K562 (cell line): ENCODE results near the gene MRPL57. TPM values are rescaled to one million over a fixed set of nuclear protein-coding genes. Genes with fewer than 3 reads are reported as not detected.

Source experiments
- ATAC-seq: fragments of 200-7000 bp; cut with Tn5 transposase; 3 replicates; pipeline ENCODE4 v1.9.1; 2020; ENCODE audit warnings: moderate library complexity
- BruUV-seq: library from RNA; stranded (reverse); fragments of 400-500 nt; replicated peaks from 2 replicates; lab custom pipeline; 2021; lab: Mats Ljungman, UMichigan
- CTCF ChIA-PET: fragments of 300-600 bp; formaldehyde crosslinking; extraction: SDS; loops from one replicate; lab custom pipeline; 2021; ENCODE audit warnings: low intra/inter-chr PET ratio; lab: Yijun Ruan, JAX
- POLR2A ChIA-PET: fragments of 300-600, 350-650 bp; sonication (Branson Sonifier 250); formaldehyde crosslinking; extraction: SDS; loops from one replicate; lab custom pipeline; 2021; ENCODE audit warnings: antibody characterized with exemption, inconsistent platforms; lab: Yijun Ruan, JAX
- DNase-seq, 4 experiments: peaks; one replicate each; pipeline versions ENCODE4 v3.0.0 to v3.0.0-alpha.2; 2011 to 2018; ENCODE audit warnings: low spot score in 3 of 4, mixed read lengths in 3 of 4; ENCODE audit errors: extremely low read depth in 1 of 4
- FAIRE-seq: peaks from 2 replicates; lab custom pipeline; 2011; peaks lifted over from hg19 to GRCh38; lab: Jason Lieb, UNC
- H2AFZ ChIP-seq: 2 replicates; pipeline ENCODE4 v1.6.0; 2011; ENCODE audit warnings: low read depth, low read length, control low read depth, inconsistent platforms
- H3K27ac ChIP-seq: fragments of 200-600 bp; 3 replicates; pipeline ENCODE4 v1.8.0; 2011; ENCODE audit warnings: low read depth, mild to moderate bottlenecking, control low read depth, inconsistent platforms, low read length, moderate library complexity, mixed read lengths; ENCODE audit errors: extremely low read depth
- H3K27me3 ChIP-seq, 2 experiments: fragments of 300-600 bp in 1 of 2; 2 replicates in 1 of 2; 3 replicates in 1 of 2; pipeline versions ENCODE4 v1.6.0 to v1.8.0; 2011; ENCODE audit warnings: inconsistent platforms in 2 of 2, low read length in 2 of 2, mild to moderate bottlenecking in 1 of 2, mixed read lengths in 1 of 2, moderate library complexity in 1 of 2; ENCODE audit not compliant: control insufficient read depth in 2 of 2, insufficient read depth in 2 of 2
- H3K36me3 ChIP-seq: fragments of 300-600 bp; 3 replicates; pipeline ENCODE4 v1.8.0; 2011; ENCODE audit warnings: mild to moderate bottlenecking, low read length, inconsistent platforms; ENCODE audit not compliant: control insufficient read depth, insufficient read depth
- H3K4me1 ChIP-seq, 2 experiments: fragments of 200-600 bp in 1 of 2; replicated peaks in 1 of 2; 2 replicates in 1 of 2; 3 replicates in 1 of 2; pipeline versions ENCODE4 v1.5.1 to v1.8.0; 2011; ENCODE audit warnings: inconsistent platforms in 2 of 2, low read length in 2 of 2, mild to moderate bottlenecking in 1 of 2, mixed read lengths in 1 of 2, moderate library complexity in 1 of 2; ENCODE audit not compliant: control insufficient read depth in 2 of 2, insufficient read depth in 2 of 2
- H3K4me2 ChIP-seq: 2 replicates; pipeline ENCODE4 v1.6.1; 2011; ENCODE audit warnings: low read length, control low read depth, inconsistent platforms, mixed read lengths; ENCODE audit not compliant: insufficient read depth
- H3K4me3 ChIP-seq: fragments of 200-600 bp; sonication (generic), shearing (Covaris generic); 2 replicates; pipeline ENCODE4 v1.5.1; 2016; ENCODE audit warnings: control low read depth, inconsistent platforms
- H3K79me2 ChIP-seq: fragments of 200-600 bp; 3 replicates; pipeline ENCODE4 v1.8.0; 2011; ENCODE audit warnings: low read length, inconsistent platforms; ENCODE audit not compliant: control insufficient read depth, insufficient read depth
- H3K9ac ChIP-seq, 2 experiments: 2 replicates each; pipeline versions ENCODE4 v1.6.0 to v1.6.1; 2011; ENCODE audit warnings: low read depth in 2 of 2, low read length in 2 of 2, control low read depth in 1 of 2, inconsistent platforms in 1 of 2, mild to moderate bottlenecking in 1 of 2, mixed read lengths in 1 of 2; ENCODE audit not compliant: insufficient read depth in 1 of 2
- H3K9me1 ChIP-seq: one replicate; pipeline ENCODE4 v1.6.0; 2011; ENCODE audit warnings: inconsistent platforms, mild to moderate bottlenecking, low read length, moderate library complexity; ENCODE audit not compliant: control insufficient read depth, insufficient read depth
- H3K9me3 ChIP-seq: replicated peaks from 2 replicates; pipeline ENCODE4 v1.5.1; 2011; ENCODE audit warnings: low read depth, low read length, inconsistent platforms; ENCODE audit not compliant: control insufficient read depth, insufficient read depth
- H4K20me1 ChIP-seq: replicated peaks from 2 replicates; pipeline ENCODE4 v1.6.1; 2011; ENCODE audit warnings: low read length, inconsistent platforms, mixed read lengths; ENCODE audit not compliant: control insufficient read depth, insufficient read depth
- BDP1 ChIP-seq: IDR thresholded peaks from 3 replicates; pipeline ENCODE4 v1.6.1; 2011; ENCODE audit not compliant: insufficient read length, insufficient read depth
- EHMT2 ChIP-seq: fragments of 450-650 bp; IDR thresholded peaks from 2 replicates; pipeline ENCODE4 v1.6.1; 2018; ENCODE audit warnings: antibody characterized with exemption
- HDAC8 ChIP-seq: fragments of 450-650 bp; IDR thresholded peaks from 2 replicates; pipeline ENCODE4 v1.6.1; 2016; ENCODE audit warnings: mild to moderate bottlenecking, missing genetic modification characterization, moderate library complexity, missing compliant biosample characterization
- MCM5 ChIP-seq: fragments of 450-650 bp; IDR thresholded peaks from 2 replicates; pipeline ENCODE4 v1.6.1; 2016; ENCODE audit warnings: low read depth
- PHF20 ChIP-seq: fragments of 450-650 bp; IDR thresholded peaks from 2 replicates; pipeline ENCODE4 v1.6.1; 2018; ENCODE audit not compliant: partially characterized antibody
- PRPF4 ChIP-seq: fragments of 200-400 bp; formaldehyde crosslinking; IDR thresholded peaks from one replicate; pipeline ENCODE4 v1.6.1; 2017; ENCODE audit warnings: low read length, low read depth, mild to moderate bottlenecking; ENCODE audit not compliant: insufficient read depth, poor library complexity, severe bottlenecking
- RAD51 ChIP-seq: fragments of 450-650 bp; IDR thresholded peaks from 2 replicates; pipeline ENCODE4 v1.7.1; 2016; ENCODE audit warnings: low read depth, mild to moderate bottlenecking, borderline replicate concordance
- RBFOX2 ChIP-seq: fragments of 200-400 bp; formaldehyde crosslinking; IDR thresholded peaks from 2 replicates; pipeline ENCODE4 v1.6.1; 2017; ENCODE audit warnings: low read depth, mild to moderate bottlenecking, low read length, moderate library complexity
- RHOXF2B ChIP-seq: fragments of 250-450 bp; sonication (Bioruptor Pico); conservative IDR thresholded peaks from 2 replicates; pipeline ENCODE4 v1.5.1; 2021
- TAF7 ChIP-seq: fragments of 450-650 bp; IDR thresholded peaks from 2 replicates; pipeline ENCODE4 v1.6.1; 2016; ENCODE audit warnings: missing genetic modification characterization, missing compliant biosample characterization
- TGIF2 ChIP-seq: sonication (generic); formaldehyde crosslinking; IDR thresholded peaks from 2 replicates; pipeline ENCODE4 v1.8.1; 2022; ENCODE audit warnings: mild to moderate bottlenecking, missing genetic modification reagents, moderate library complexity
- XRCC3 ChIP-seq: fragments of 450-650 bp; IDR thresholded peaks from 2 replicates; pipeline ENCODE4 v1.6.1; 2017; ENCODE audit warnings: mild to moderate bottlenecking, moderate library complexity
- ZNF197 ChIP-seq: fragments of 200-800 bp; sonication (Bioruptor generic); IDR thresholded peaks from 2 replicates; pipeline ENCODE4 v1.6.1; 2016; ENCODE audit warnings: low read depth, missing genetic modification characterization, missing compliant biosample characterization
- ZNF253 ChIP-seq: fragments of 250-450 bp; sonication (Bioruptor Pico); conservative IDR thresholded peaks from 2 replicates; pipeline ENCODE4 v1.6.1; 2021; ENCODE audit warnings: mild to moderate bottlenecking
- ZNF3 ChIP-seq: fragments of 250-450 bp; sonication (Bioruptor Pico); IDR thresholded peaks from 2 replicates; pipeline ENCODE4 v1.5.0; 2021; ENCODE audit warnings: mild to moderate bottlenecking, moderate library complexity
- ZNF696 ChIP-seq: fragments of 250-450 bp; sonication (Bioruptor Pico); conservative IDR thresholded peaks from 2 replicates; pipeline ENCODE4 v1.4.0; 2020; ENCODE audit warnings: mild to moderate bottlenecking, moderate library complexity
- WGBS: fragments of 100-300 bp; shearing (Covaris generic); methylation state at CpG from one replicate; pipeline ENCODE4 v1.1.6; 2016; ENCODE audit warnings: low coverage, mixed read lengths; ENCODE audit not compliant: insufficient coverage; ENCODE audit errors: missing lambda C conversion rate; 5-methylcytosine and 5-hydroxymethylcytosine counted together
- in situ Hi-C: fragments of 300-500 bp; cut with MboI; formaldehyde crosslinking; loops from 4 replicates; pipeline ENCODE4 v1.15.0; 2018; ENCODE audit warnings: inconsistent platforms, mixed read lengths
- intact Hi-C: fragments of 100-400 bp; cut with micrococcal nuclease; formaldehyde crosslinking; loops from 2 replicates; pipeline ENCODE4 v1.14.2; 2022
- polyA plus RNA-seq, 8 experiments: library from polyadenylated mRNA; depleted of rRNA in 4 of 8; stranded (reverse) in 5 of 8; unstranded in 3 of 8; fragments of >200 nt; fragmentation: Nextera tagmentation in 2 of 8; fragmentation: Illumina TruSeq in 1 of 8; extraction: Ambion mirVana in 2 of 8; extraction: Trizol in 1 of 8; gene quantifications; 2 replicates each; pipeline versions ENCODE4 v1.2.1 to v1.2.3, GENCODE V29; 2011 to 2014; ENCODE audit warnings: inconsistent platforms in 1 of 8, missing spikeins in 1 of 8
- total RNA-seq, 7 experiments: library from RNA; depleted of rRNA in 6 of 7; stranded (reverse); fragments of >200 nt in 6 of 7; fragmentation: Illumina TruSeq in 2 of 7; extraction: Trizol in 2 of 7; gene quantifications; 2 replicates each; pipeline versions ENCODE4 v1.2.1 to v1.2.3, GENCODE V29; 2011 to 2021; ENCODE audit warnings: low replicate concordance in 1 of 7
- TF ChIP-seq, protein P1 (sequence below): fragments of 200-800 bp; sonication (Bioruptor generic); IDR thresholded peaks from 2 replicates; pipeline ENCODE4 v1.6.1; 2016; ENCODE audit warnings: missing genetic modification characterization, missing compliant biosample characterization

MRPL57 gene
- total and polyA plus RNA-seq, 9 of the 15 experiments (the other 6 are each of a cell fraction or from before 2014, with no cell fraction given): 6.5 to 40.4 (median 15.7) TPM

- H3K9me1 ChIP-seq: no peaks in the 10 kb centered on the region
- ATAC-seq: no peak
- TF ChIP-seq ZNF197 (CRISPR knock-in tag): no peak
- TF ChIP-seq RBFOX2: no peak
- no peak for TF ChIP-seq TGIF2 (CRISPR knock-in tag)
- TF ChIP-seq PHF20: no peak
- no peak for TF ChIP-seq ZNF696
- no peak for TF ChIP-seq PRPF4
- TF ChIP-seq TAF7 (tag): no peak
- TF ChIP-seq HDAC8 (tag): no peak
- TF ChIP-seq, protein P1, sequence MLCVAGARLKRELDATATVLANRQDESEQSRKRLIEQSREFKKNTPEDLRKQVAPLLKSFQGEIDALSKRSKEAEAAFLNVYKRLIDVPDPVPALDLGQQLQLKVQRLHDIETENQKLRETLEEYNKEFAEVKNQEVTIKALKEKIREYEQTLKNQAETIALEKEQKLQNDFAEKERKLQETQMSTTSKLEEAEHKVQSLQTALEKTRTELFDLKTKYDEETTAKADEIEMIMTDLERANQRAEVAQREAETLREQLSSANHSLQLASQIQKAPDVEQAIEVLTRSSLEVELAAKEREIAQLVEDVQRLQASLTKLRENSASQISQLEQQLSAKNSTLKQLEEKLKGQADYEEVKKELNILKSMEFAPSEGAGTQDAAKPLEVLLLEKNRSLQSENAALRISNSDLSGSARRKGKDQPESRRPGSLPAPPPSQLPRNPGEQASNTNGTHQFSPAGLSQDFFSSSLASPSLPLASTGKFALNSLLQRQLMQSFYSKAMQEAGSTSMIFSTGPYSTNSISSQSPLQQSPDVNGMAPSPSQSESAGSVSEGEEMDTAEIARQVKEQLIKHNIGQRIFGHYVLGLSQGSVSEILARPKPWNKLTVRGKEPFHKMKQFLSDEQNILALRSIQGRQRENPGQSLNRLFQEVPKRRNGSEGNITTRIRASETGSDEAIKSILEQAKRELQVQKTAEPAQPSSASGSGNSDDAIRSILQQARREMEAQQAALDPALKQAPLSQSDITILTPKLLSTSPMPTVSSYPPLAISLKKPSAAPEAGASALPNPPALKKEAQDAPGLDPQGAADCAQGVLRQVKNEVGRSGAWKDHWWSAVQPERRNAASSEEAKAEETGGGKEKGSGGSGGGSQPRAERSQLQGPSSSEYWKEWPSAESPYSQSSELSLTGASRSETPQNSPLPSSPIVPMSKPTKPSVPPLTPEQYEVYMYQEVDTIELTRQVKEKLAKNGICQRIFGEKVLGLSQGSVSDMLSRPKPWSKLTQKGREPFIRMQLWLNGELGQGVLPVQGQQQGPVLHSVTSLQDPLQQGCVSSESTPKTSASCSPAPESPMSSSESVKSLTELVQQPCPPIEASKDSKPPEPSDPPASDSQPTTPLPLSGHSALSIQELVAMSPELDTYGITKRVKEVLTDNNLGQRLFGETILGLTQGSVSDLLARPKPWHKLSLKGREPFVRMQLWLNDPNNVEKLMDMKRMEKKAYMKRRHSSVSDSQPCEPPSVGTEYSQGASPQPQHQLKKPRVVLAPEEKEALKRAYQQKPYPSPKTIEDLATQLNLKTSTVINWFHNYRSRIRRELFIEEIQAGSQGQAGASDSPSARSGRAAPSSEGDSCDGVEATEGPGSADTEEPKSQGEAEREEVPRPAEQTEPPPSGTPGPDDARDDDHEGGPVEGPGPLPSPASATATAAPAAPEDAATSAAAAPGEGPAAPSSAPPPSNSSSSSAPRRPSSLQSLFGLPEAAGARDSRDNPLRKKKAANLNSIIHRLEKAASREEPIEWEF: no peak
- no peak for TF ChIP-seq ZNF253
- no peak for TF ChIP-seq ZNF3 (CRISPR knock-in tag)
- no peak for TF ChIP-seq MCM5
- no peak for TF ChIP-seq EHMT2
- TF ChIP-seq RAD51: no peak
- no peak for TF ChIP-seq BDP1
- TF ChIP-seq RHOXF2B (CRISPR knock-in tag): no peak
- TF ChIP-seq XRCC3: no peak
- TF ChIP-seq, all 486 proteins: peak for 0
- no TSS peak for BruUV-seq
- Histone ChIP-seq H3K9ac (no peak overlapping the region), H3K4me1 (peaks cover 4 to 8% of the 10 kb centered on the region in 2 experiments; a peak in 2 of 5 replicates), H4K20me1 (no peaks in the 10 kb centered on the region), H3K27ac (no peak overlapping the region), H3K4me3 (no peak overlapping the region), H3K9me3 (no peaks in the 10 kb centered on the region), H3K79me2 (peaks cover 16% of the 10 kb centered on the region), H3K4me2 (no peak overlapping the region), H3K36me3 (peaks cover 4% of the 10 kb centered on the region; the same call in 2 of the 3 replicates), H2AFZ (no peak overlapping the region), H3K27me3 (no peaks in the 10 kb centered on the region)
- POLR2A ChIA-PET: no interaction called here
- WGBS: 61% methylated on average over 2 of the region's 2 CpGs
- no peak for FAIRE-seq
- in situ Hi-C loops: no loop called here
- no peak for DNase-seq
- intact Hi-C loops: loop anchor here (10.0 kb wide), 1 partner anchor 157 kb away; no protein-coding TSS in a partner anchor
- CTCF ChIA-PET: no interaction called here
These were observed 5.2 kb downstream of the MRPL57 start for GRCh38 chr13:21181671-21182070.
